Activated naive CD8-positive, alpha-beta T cell treated with anti-CD3 and anti-CD28 coated beads for 36 hours (primary cell): ENCODE results near the gene GPR37. TPM values are rescaled to one million over a fixed set of nuclear protein-coding genes. Genes with fewer than 3 reads are reported as not detected.

ENCODE experiments used
- DNase-seq: peaks from one replicate; pipeline ENCODE4 v3.0.0; 2021
- H3K27ac Mint-ChIP-seq: one replicate; pipeline ENCODE4 v1.8.0; 2022; ENCODE audit warnings: mild to moderate bottlenecking, moderate library complexity, mixed read lengths
- H3K27me3 Mint-ChIP-seq: one replicate; pipeline ENCODE4 v1.8.0; 2022; ENCODE audit warnings: mild to moderate bottlenecking, mixed read lengths
- H3K36me3 Mint-ChIP-seq: one replicate; pipeline ENCODE4 v1.8.0; 2021; ENCODE audit warnings: mild to moderate bottlenecking, mixed read lengths
- H3K4me1 Mint-ChIP-seq: one replicate; pipeline ENCODE4 v1.8.0; 2021; ENCODE audit warnings: mixed read lengths
- H3K4me3 Mint-ChIP-seq: one replicate; pipeline ENCODE4 v1.8.0; 2022; ENCODE audit warnings: mild to moderate bottlenecking, moderate library complexity, mixed read lengths
- H3K9me3 Mint-ChIP-seq: one replicate; pipeline ENCODE4 v1.8.0; 2022; ENCODE audit warnings: mixed read lengths
- total RNA-seq, 2 experiments: library from RNA; stranded (reverse); gene quantifications; one replicate each; pipeline ENCODE4 v1.2.3, GENCODE V29; 2021

Gene GPR37
- not detected for total RNA-seq

GRCh38 chr7:124765401-124766352 lies at the start of gene GPR37:
Gene GPR37 (minus strand): TSS chr7:124765792. CDS start chr7:124764976, 816 bp downstream.
- H3K27me3 Mint-ChIP-seq: peaks cover 69% of the 10 kb centered on the region
- no peaks in the 10 kb centered on the region for H3K36me3 Mint-ChIP-seq
- peak; percentile 51 for DNase-seq
- H3K4me3 Mint-ChIP-seq: peak within 1 kb of the TSS; percentile 69
- H3K4me1 Mint-ChIP-seq: peaks cover 11% of the 10 kb centered on the region
- peaks cover 1% of the 10 kb centered on the region for H3K9me3 Mint-ChIP-seq
- H3K27ac Mint-ChIP-seq: no peak within 1 kb of the TSS

DNA sequence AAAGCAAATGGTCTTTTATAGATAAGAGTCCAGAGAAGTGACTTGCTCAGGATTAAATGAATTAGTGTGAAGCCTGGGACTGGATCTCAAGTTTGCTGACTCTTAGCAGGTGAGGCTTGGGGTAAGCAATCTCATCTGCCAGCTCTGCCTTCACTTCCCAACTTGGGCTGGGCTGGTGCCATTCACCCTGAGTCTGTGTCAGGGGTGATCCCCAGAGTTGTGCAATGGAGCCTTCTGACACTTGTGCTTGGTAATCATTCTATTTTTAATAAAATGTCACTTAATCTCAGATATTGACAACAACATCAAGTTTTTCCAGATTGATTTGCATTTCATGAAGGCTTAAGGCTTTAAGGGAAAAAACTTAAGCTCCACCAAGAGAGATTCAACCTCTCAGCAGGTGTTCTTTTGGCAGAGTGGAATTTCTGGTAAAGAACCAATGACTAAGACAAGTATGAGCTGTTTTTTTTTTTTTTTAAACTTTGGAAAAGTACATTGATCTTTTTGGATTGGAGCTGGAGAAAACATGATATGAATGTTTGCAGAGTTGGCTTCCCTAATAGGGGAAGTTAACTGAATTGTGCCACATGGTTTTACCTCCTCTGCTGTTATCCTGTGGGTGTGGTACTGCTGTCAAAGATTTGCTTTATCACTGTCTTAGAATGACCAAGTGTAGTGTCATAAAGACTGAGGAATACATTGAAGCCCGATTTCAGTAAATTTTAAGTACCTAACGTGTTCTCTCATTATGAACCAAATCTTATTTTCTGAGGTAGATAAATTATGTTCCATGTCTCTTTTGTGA lies 48.6 kb upstream of the GPR37 start:
- no peaks in the 10 kb centered on the region for H3K4me1 Mint-ChIP-seq
- peaks cover 20% of the 10 kb centered on the region for H3K27me3 Mint-ChIP-seq
- no peaks in the 10 kb centered on the region for H3K36me3 Mint-ChIP-seq
- H3K4me3 Mint-ChIP-seq: no peak overlapping the region
- no peak for DNase-seq
- no peak overlapping the region for H3K27ac Mint-ChIP-seq
- peaks cover 2% of the 10 kb centered on the region for H3K9me3 Mint-ChIP-seq

DNA sequence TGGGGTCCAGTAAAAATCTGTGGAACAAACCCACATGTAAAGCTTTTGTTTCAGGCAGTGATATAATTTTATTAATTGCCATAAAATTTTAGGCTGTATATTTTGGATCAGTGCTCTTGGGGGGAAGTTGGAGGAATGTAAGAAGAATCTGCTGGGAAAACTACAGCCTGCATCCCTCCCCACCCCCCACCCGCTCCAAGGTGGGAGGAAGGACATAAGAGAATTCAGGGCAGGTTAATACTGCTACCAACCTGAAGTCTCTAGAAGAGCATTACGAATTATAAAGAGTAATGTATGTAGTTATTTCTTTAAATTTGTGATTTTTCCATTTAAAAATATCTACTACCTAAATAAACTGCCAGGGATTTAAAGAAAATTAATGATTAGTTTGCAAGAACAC lies 47.2 kb upstream of the GPR37 start:
- Mint-ChIP-seq H3K9me3 (peaks cover 2% of the 10 kb centered on the region), H3K27ac (no peak overlapping the region), H3K36me3 (no peaks in the 10 kb centered on the region), H3K27me3 (peaks cover 20% of the 10 kb centered on the region), H3K4me3 (no peak overlapping the region), H3K4me1 (no peaks in the 10 kb centered on the region)
- no peak for DNase-seq

DNA sequence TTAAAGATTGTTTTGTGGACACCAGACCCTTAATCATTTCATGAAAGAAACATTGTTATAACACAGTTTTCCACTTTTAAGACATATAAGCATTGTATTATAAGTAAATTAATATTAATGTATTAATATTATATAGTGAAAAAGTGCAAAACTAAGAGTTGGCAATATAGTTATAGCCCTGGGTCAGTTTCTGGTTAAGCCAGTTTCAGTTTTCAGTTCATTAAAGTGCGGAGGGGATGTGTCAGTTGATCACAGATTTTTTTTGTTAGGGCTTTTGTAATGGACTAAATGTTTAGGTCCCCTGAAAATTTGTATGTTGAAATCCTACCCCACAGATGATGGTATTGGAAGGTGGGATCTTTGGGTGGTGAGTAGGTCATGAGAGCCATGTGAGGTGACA lies 45.7 kb upstream of the GPR37 start:
- H3K27me3 Mint-ChIP-seq: peaks cover 20% of the 10 kb centered on the region
- H3K27ac Mint-ChIP-seq: no peak overlapping the region
- H3K4me1 Mint-ChIP-seq: no peaks in the 10 kb centered on the region
- no peaks in the 10 kb centered on the region for H3K36me3 Mint-ChIP-seq
- H3K4me3 Mint-ChIP-seq: no peak overlapping the region
- DNase-seq: no peak
- no peaks in the 10 kb centered on the region for H3K9me3 Mint-ChIP-seq

DNA sequence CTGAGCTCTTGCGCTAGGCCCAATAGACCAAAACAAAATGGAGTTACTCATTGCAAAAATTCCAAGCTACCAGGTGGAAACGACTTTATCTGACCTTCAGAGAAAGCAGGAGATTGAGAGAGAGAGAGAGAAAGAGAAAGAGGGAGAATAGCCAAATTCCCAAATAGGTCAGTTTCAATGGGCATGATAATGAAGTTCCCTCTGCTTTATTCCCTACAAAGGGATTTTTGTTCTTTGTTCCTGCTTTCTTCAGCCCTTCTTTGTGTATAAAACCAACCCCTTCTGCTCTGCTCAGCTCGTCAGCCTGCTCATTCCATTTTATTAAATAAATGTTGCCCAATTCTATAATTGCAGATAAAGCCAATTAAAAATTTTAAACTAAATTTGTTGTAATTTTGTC lies 45.0 kb upstream of the GPR37 start:
- H3K4me3 Mint-ChIP-seq: no peak overlapping the region
- DNase-seq: no peak
- H3K27me3 Mint-ChIP-seq: peaks cover 20% of the 10 kb centered on the region
- no peaks in the 10 kb centered on the region for H3K4me1 Mint-ChIP-seq
- no peaks in the 10 kb centered on the region for H3K9me3 Mint-ChIP-seq
- no peaks in the 10 kb centered on the region for H3K36me3 Mint-ChIP-seq
- H3K27ac Mint-ChIP-seq: no peak overlapping the region

DNA sequence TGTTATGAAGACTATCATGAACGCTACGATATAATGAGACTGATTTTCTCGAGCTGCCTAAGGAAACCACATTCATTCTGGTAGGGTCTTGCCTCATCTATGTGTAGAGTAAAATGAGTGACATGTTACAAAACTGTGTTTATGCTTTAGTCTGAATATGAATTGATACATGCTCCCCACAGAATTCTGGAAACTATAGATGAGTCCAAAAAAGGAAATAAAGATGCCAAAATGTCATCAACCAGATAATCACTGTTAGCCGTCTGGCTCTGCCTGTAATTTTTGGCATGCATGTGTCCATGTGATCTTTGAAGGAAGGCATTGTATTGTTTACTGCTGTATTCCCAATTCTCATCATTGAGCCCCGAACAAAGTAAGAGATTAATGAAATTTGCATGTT lies 42.6 kb upstream of the GPR37 start:
- no peak for DNase-seq
- Mint-ChIP-seq H3K27me3 (peaks cover 16% of the 10 kb centered on the region), H3K4me3 (no peak overlapping the region), H3K9me3 (no peaks in the 10 kb centered on the region), H3K27ac (no peak overlapping the region), H3K36me3 (no peaks in the 10 kb centered on the region), H3K4me1 (no peaks in the 10 kb centered on the region)

DNA sequence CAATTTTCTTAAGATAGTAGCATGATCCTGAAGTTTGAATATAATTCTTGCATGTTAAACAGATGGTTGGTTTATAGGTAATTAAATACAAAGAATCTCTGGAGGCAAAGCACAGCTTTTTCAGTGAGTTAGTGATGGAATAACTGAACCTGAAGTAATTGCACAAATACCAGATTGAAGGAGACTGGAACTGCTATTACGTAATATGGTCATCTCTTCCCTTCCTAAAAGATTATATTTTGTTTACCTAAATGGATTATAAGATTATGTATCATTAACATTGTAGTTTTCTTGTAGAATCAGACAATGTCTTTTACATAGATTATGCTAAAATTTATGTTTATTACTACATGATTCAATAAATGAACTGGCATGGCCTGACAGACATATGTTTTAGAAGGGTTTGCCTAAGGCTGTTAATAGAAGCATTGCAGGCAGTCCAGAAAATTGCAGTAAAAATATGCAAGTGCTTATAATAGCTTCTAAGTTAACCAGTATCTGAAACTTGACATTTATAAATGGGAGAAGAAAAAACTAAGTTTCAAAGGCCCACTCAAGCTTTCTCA lies 35.8 kb upstream of the GPR37 start:
- no peak overlapping the region for H3K4me3 Mint-ChIP-seq
- DNase-seq: no peak
- no peak overlapping the region for H3K27ac Mint-ChIP-seq
- H3K27me3 Mint-ChIP-seq: peaks cover 16% of the 10 kb centered on the region
- H3K4me1 Mint-ChIP-seq: no peaks in the 10 kb centered on the region
- peaks cover 1% of the 10 kb centered on the region for H3K9me3 Mint-ChIP-seq
- no peaks in the 10 kb centered on the region for H3K36me3 Mint-ChIP-seq

DNA sequence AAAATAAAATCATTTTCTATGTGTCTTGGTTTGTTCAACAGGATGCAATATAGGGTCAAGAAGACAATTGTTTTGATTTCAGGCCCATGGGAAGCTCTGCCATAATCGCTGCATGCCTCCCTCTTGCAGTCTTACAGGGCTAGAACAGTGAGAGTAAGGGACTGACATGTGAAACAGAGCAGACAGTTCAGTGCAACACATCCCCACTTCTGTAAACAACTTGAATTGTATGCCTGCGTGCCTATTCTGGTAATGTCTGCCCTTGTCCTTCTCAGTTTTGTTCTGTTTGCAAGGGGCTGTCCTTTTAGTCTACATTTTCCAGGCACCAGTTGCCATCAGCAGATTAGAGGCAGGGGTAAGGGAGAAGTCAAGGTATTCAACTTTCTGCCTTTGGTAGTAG lies 34.8 kb upstream of the GPR37 start:
- no peak for DNase-seq
- no peaks in the 10 kb centered on the region for H3K36me3 Mint-ChIP-seq
- peaks cover 6% of the 10 kb centered on the region for H3K9me3 Mint-ChIP-seq
- H3K27ac Mint-ChIP-seq: no peak overlapping the region
- H3K4me3 Mint-ChIP-seq: no peak overlapping the region
- no peaks in the 10 kb centered on the region for H3K4me1 Mint-ChIP-seq
- peaks cover 16% of the 10 kb centered on the region for H3K27me3 Mint-ChIP-seq

DNA sequence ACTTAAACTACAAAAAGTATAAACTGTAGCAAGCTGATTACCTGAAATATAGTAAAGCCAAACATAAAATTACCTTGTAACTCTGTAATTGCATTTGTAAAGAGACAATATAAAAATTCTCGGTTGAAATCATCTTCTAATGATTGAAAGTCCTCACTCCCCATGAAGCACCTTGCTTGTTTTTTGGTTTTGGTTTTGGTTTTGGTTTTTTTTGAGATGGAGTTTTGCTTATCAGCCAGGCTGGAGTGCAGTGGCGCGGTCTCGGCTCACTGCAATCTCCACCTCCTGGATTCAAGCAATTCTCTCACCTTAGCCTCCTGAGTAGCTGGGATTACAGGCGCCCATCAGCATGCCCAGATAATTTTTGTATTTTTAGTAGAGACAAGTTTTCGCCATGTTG lies 33.9 kb upstream of the GPR37 start:
- no peak for DNase-seq
- no peaks in the 10 kb centered on the region for H3K4me1 Mint-ChIP-seq
- peaks cover 16% of the 10 kb centered on the region for H3K27me3 Mint-ChIP-seq
- peaks cover 6% of the 10 kb centered on the region for H3K9me3 Mint-ChIP-seq
- H3K4me3 Mint-ChIP-seq: no peak overlapping the region
- H3K27ac Mint-ChIP-seq: no peak overlapping the region
- H3K36me3 Mint-ChIP-seq: no peaks in the 10 kb centered on the region

DNA sequence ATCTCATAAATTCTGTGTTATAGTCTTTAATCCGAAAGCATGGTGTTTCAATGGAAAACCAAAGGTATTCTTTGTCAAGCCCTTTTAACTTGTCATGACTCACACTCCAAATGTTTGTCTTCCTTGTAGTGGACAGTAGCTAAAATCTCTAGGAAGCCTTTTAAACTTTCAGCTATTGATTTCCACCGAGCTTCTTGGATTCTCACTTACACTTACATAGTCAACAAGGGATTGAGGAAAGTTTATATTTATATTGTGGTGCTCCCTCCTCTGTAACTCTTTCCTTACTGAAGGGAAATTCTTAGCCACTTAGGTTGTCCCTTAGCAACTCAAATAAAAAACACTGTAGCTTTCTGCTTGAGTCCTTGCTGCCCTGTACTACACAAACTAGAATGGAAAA lies 31.2 kb upstream of the GPR37 start:
- no peaks in the 10 kb centered on the region for H3K4me1 Mint-ChIP-seq

DNA sequence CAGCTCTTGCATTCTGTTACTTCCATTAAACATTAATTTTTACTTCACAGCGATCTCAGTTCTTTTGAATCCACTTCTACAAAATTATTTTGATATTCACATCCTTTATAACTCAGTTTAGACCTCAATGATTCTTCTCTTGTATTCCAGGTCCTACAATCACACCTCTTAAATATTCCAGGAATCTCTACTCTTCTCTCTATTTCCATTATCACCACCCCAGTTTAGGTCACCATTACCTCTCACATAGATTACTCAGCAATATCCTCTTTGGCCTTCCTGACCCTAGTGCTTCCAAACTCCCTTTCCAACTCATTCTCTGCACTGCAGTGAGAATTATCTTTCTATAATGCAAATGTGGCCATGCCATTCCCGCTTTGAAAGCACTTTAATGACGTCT lies 27.1 kb upstream of the GPR37 start:
- Mint-ChIP-seq H3K36me3 (no peaks in the 10 kb centered on the region), H3K4me1 (no peaks in the 10 kb centered on the region), H3K27me3 (peaks cover 15% of the 10 kb centered on the region), H3K4me3 (no peak overlapping the region), H3K27ac (no peak overlapping the region), H3K9me3 (peaks cover 6% of the 10 kb centered on the region)
- no peak for DNase-seq

More for the DNA sequence above, 31.2 kb upstream of the GPR37 start:
- Mint-ChIP-seq H3K36me3 (no peaks in the 10 kb centered on the region), H3K27me3 (peaks cover 9% of the 10 kb centered on the region), H3K9me3 (peaks cover 6% of the 10 kb centered on the region), H3K27ac (no peak overlapping the region), H3K4me3 (no peak overlapping the region)
- DNase-seq: no peak

- Mint-ChIP-seq H3K27me3 (peaks cover 18% of the 10 kb centered on the region), H3K4me1 (no peaks in the 10 kb centered on the region), H3K4me3 (no peak overlapping the region), H3K36me3 (no peaks in the 10 kb centered on the region), H3K9me3 (peaks cover 6% of the 10 kb centered on the region), H3K27ac (no peak overlapping the region)
- DNase-seq: no peak
These were observed 26.4 kb upstream of the GPR37 start for GRCh38 chr7:124792002-124792401.

GRCh38 chr7:124791426-124791825 lies 25.8 kb upstream of the GPR37 start:
- Mint-ChIP-seq H3K4me3 (no peak overlapping the region), H3K4me1 (no peaks in the 10 kb centered on the region), H3K27ac (no peak overlapping the region), H3K9me3 (peaks cover 5% of the 10 kb centered on the region), H3K27me3 (peaks cover 18% of the 10 kb centered on the region), H3K36me3 (no peaks in the 10 kb centered on the region)
- DNase-seq: no peak

DNA sequence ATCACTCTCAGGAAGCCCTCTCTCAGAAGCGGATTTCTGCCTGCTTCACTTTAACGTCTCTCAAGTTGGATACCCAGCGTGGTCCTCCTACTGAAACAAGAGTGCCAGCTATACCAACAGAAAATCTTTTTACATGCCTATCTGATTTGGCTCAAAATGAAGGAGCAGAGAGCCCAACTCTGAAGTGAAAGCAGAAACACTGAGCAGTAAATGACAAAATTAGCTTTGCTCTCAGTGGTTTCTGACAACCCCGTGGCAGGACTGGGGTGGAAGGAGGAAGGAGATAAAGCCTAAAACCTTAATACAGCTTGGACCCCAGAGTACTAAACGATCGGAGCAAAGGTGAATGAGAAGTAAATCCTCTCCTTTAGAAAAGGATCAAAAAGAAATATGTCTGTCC lies 25.1 kb upstream of the GPR37 start:
- Mint-ChIP-seq H3K27me3 (peaks cover 23% of the 10 kb centered on the region), H3K36me3 (no peaks in the 10 kb centered on the region), H3K4me3 (no peak overlapping the region), H3K4me1 (no peaks in the 10 kb centered on the region), H3K27ac (no peak overlapping the region), H3K9me3 (no peaks in the 10 kb centered on the region)
- DNase-seq: no peak

GRCh38 chr7:124785994-124786393 lies 20.4 kb upstream of the GPR37 start:
- no peak for DNase-seq
- Mint-ChIP-seq H3K27ac (no peak overlapping the region), H3K4me1 (no peaks in the 10 kb centered on the region), H3K9me3 (no peaks in the 10 kb centered on the region), H3K27me3 (peaks cover 20% of the 10 kb centered on the region), H3K36me3 (no peaks in the 10 kb centered on the region), H3K4me3 (no peak overlapping the region)
